Measurements from ENCODE around the gene TSPAN15. TPM values are rescaled to one million over a fixed set of nuclear protein-coding genes. Genes with fewer than 3 reads are reported as not detected.

The TSPAN15 gene
- total RNA-seq, 2 donors from 2014 or later = 4.9 to 12.7 TPM

GRCh38 chr10:69499726-69500689 is 48.7 kb downstream of the TSPAN15 start:
- no peaks in the 10 kb centered on the region for H3K9me3 Mint-ChIP-seq

GRCh38 chr10:69500864-69501468 is 49.7 kb downstream of the TSPAN15 start:
- ATAC-seq (replicated peaks) = no peak
- Mint-ChIP-seq H3K27me3 (no peaks in the 10 kb centered on the region), H3K4me3 (no peak overlapping the region), H3K27ac (no peak overlapping the region), H3K9me3 (no peaks in the 10 kb centered on the region), H3K36me3 (ENCODE audit: low read depth) (no peaks in the 10 kb centered on the region), H3K4me1 (peaks cover 16% of the 10 kb centered on the region)

More at GRCh38 chr10:69499726-69500689, 48.7 kb downstream of the TSPAN15 start:
- no peak for ATAC-seq (replicated peaks)
- Mint-ChIP-seq H3K27me3 (no peaks in the 10 kb centered on the region), H3K27ac (peak overlapping the region; percentile 83), H3K36me3 (ENCODE audit: low read depth) (no peaks in the 10 kb centered on the region), H3K4me1 (peaks cover 16% of the 10 kb centered on the region), H3K4me3 (no peak overlapping the region)

- Mint-ChIP-seq H3K27me3 (no peaks in the 10 kb centered on the region), H3K36me3 (ENCODE audit: low read depth) (no peaks in the 10 kb centered on the region), H3K4me1 (peaks cover 16% of the 10 kb centered on the region), H3K9me3 (no peaks in the 10 kb centered on the region), H3K27ac (no peak overlapping the region), H3K4me3 (no peak overlapping the region)
- ATAC-seq (replicated peaks) = no peak
Observed at GRCh38 chr10:69501657-69502056, 50.4 kb downstream of the TSPAN15 start.

GRCh38 chr10:69502589-69502988 is 51.3 kb downstream of the TSPAN15 start:
- Mint-ChIP-seq H3K27me3 (no peaks in the 10 kb centered on the region), H3K36me3 (ENCODE audit: low read depth) (no peaks in the 10 kb centered on the region), H3K27ac (peak overlapping the region; percentile 36), H3K9me3 (no peaks in the 10 kb centered on the region), H3K4me3 (no peak overlapping the region), H3K4me1 (peaks cover 17% of the 10 kb centered on the region)
- ATAC-seq (replicated peaks) = no peak

GRCh38 chr10:69503001-69503895 is 52.0 kb downstream of the TSPAN15 start:
- H3K9me3 Mint-ChIP-seq = no peaks in the 10 kb centered on the region
- H3K27me3 Mint-ChIP-seq = no peaks in the 10 kb centered on the region
- no peak overlapping the region for H3K4me3 Mint-ChIP-seq
- no peaks in the 10 kb centered on the region for H3K36me3 Mint-ChIP-seq (ENCODE audit: low read depth)
- H3K4me1 Mint-ChIP-seq = peaks cover 18% of the 10 kb centered on the region
- no peak for ATAC-seq (replicated peaks)
- peak overlapping the region; percentile 43 for H3K27ac Mint-ChIP-seq

- no peak for ATAC-seq (replicated peaks)
- H3K27ac Mint-ChIP-seq = peak overlapping the region; percentile 43
- H3K4me3 Mint-ChIP-seq = no peak overlapping the region
- H3K9me3 Mint-ChIP-seq = no peaks in the 10 kb centered on the region
- no peaks in the 10 kb centered on the region for H3K27me3 Mint-ChIP-seq
- H3K36me3 Mint-ChIP-seq (ENCODE audit: low read depth) = no peaks in the 10 kb centered on the region
- peaks cover 17% of the 10 kb centered on the region for H3K4me1 Mint-ChIP-seq
Observed at GRCh38 chr10:69503896-69504265, 52.6 kb downstream of the TSPAN15 start.

GRCh38 chr10:69504576-69505250 is 53.4 kb downstream of the TSPAN15 start:
- Mint-ChIP-seq H3K4me3 (no peak overlapping the region), H3K27me3 (no peaks in the 10 kb centered on the region), H3K4me1 (peaks cover 12% of the 10 kb centered on the region), H3K36me3 (ENCODE audit: low read depth) (no peaks in the 10 kb centered on the region), H3K9me3 (no peaks in the 10 kb centered on the region), H3K27ac (no peak overlapping the region)
- no peak for ATAC-seq (replicated peaks)

GRCh38 chr10:69505636-69506318 is 54.5 kb downstream of the TSPAN15 start:
- Mint-ChIP-seq H3K27ac (peak overlapping the region; percentile 96), H3K9me3 (no peaks in the 10 kb centered on the region), H3K36me3 (ENCODE audit: low read depth) (no peaks in the 10 kb centered on the region), H3K27me3 (no peaks in the 10 kb centered on the region), H3K4me1 (peaks cover 11% of the 10 kb centered on the region), H3K4me3 (peak overlapping the region; percentile 24)
- ATAC-seq (replicated peaks) = no peak

GRCh38 chr10:69506487-69506833 is 55.2 kb downstream of the TSPAN15 start:
- no peak for ATAC-seq (replicated peaks)
- H3K27ac Mint-ChIP-seq = peak overlapping the region; percentile 96
- no peaks in the 10 kb centered on the region for H3K9me3 Mint-ChIP-seq
- no peaks in the 10 kb centered on the region for H3K27me3 Mint-ChIP-seq
- H3K4me3 Mint-ChIP-seq = peak overlapping the region; percentile 24
- H3K36me3 Mint-ChIP-seq (ENCODE audit: low read depth) = no peaks in the 10 kb centered on the region
- peaks cover 11% of the 10 kb centered on the region for H3K4me1 Mint-ChIP-seq

GRCh38 chr10:69506834-69507713 is 55.8 kb downstream of the TSPAN15 start:
- Mint-ChIP-seq H3K4me1 (peaks cover 11% of the 10 kb centered on the region), H3K4me3 (peak overlapping the region; percentile 80), H3K27ac (peak overlapping the region; percentile 96), H3K9me3 (no peaks in the 10 kb centered on the region), H3K27me3 (no peaks in the 10 kb centered on the region), H3K36me3 (ENCODE audit: low read depth) (no peaks in the 10 kb centered on the region)
- ATAC-seq (replicated peaks) = peak; percentile 42

- Mint-ChIP-seq H3K4me3 (peak overlapping the region; percentile 80), H3K27me3 (no peaks in the 10 kb centered on the region), H3K36me3 (ENCODE audit: low read depth) (no peaks in the 10 kb centered on the region), H3K4me1 (peaks cover 11% of the 10 kb centered on the region), H3K27ac (no peak overlapping the region), H3K9me3 (no peaks in the 10 kb centered on the region)
- ATAC-seq (replicated peaks) = no peak
Observed at GRCh38 chr10:69508738-69509340, 57.6 kb downstream of the TSPAN15 start.

- ATAC-seq (replicated peaks) = no peak
- H3K4me1 Mint-ChIP-seq = peaks cover 2% of the 10 kb centered on the region
- H3K36me3 Mint-ChIP-seq (ENCODE audit: low read depth) = no peaks in the 10 kb centered on the region
- H3K27me3 Mint-ChIP-seq = no peaks in the 10 kb centered on the region
- no peak overlapping the region for H3K4me3 Mint-ChIP-seq
- H3K9me3 Mint-ChIP-seq = no peaks in the 10 kb centered on the region
- H3K27ac Mint-ChIP-seq = no peak overlapping the region
Observed at GRCh38 chr10:69512901-69513300, 61.6 kb downstream of the TSPAN15 start.

Measured in activated T-helper 17 cell treated with anti-CD3 and anti-CD28 coated beads, Interleukin-2, amount 50 U/mL, for 72 hours (primary cell).